ENCODE data around the gene ECEL1. TPM values are rescaled to one million over a fixed set of nuclear protein-coding genes. Genes with fewer than 3 reads are reported as not detected.

Gene ECEL1
- total RNA-seq, 1 experiment from 2014 or later: 23.3 TPM

- TF ChIP-seq AFF4 (CRISPR knock-in tag; IDR thresholded peaks at IDR 0.05; ENCODE audit: borderline replicate concordance) (no peak), NFYB (CRISPR knock-in tag; conservative IDR thresholded peaks at IDR 0.05; ENCODE audit: low read depth) (no peak)
These were observed 37.6 kb upstream of the ECEL1 start (continued) for GRCh38 chr2:232525199-232525598.

GRCh38 chr2:232524771-232525170, 37.1 kb upstream of the ECEL1 start:
- DNase-seq (ENCODE audit: low spot score) (no peak), ATAC-seq (no peak)
- Mint-ChIP-seq H3K4me3 (peak overlapping the region; percentile 51; the same call in 1 of the 2 replicates), H3K36me3 (no peaks in the 10 kb centered on the region), H3K27ac (no peak overlapping the region), H3K9me3 (no peaks in the 10 kb centered on the region), H3K27me3 (ENCODE audit: low read depth) (peaks cover 52% of the 10 kb centered on the region), H3K4me1 (peaks cover 6% of the 10 kb centered on the region; the same call in 1 of the 2 replicates)
- CTCF ChIA-PET: interaction anchor here (1.0 to 6.5 kb wide), 18 partner anchors 9 to 623 kb away, joined by 3 to 104 read pairs (median 11); partner anchors contain the start of genes ALPG, CHRNG, ECEL1 and EIF4E2
- POLR2A ChIA-PET: no interaction called here
- TF ChIP-seq RELA (CRISPR knock-in tag; IDR thresholded peaks at IDR 0.05; ENCODE audit: borderline replicate concordance) (no peak), CREB1 (CRISPR knock-in tag; IDR thresholded peaks at IDR 0.05) (no peak)

- ChIA-PET POLR2A (interaction anchor here (1.7 kb wide), 1 partner anchor 22 kb away, joined by 4 read pairs; no protein-coding TSS in a partner anchor), CTCF (interaction anchor here (0.6 to 6.5 kb wide), 41 partner anchors 9 to 847 kb away, joined by 3 to 104 read pairs (median 4); partner anchors contain the start of genes ALPG, CHRNG, ECEL1 and EIF4E2)
- ATAC-seq (peak; percentile 83), DNase-seq (ENCODE audit: low spot score) (peak; percentile 84)
- peak overlapping the region; percentile 52 for H3K4me3 Mint-ChIP-seq
- H3K36me3 Mint-ChIP-seq: no peaks in the 10 kb centered on the region
- peaks cover 6% of the 10 kb centered on the region; the same call in 1 of the 2 replicates for H3K4me1 Mint-ChIP-seq
- H3K9me3 Mint-ChIP-seq: no peaks in the 10 kb centered on the region
- H3K27me3 Mint-ChIP-seq (ENCODE audit: low read depth): peaks cover 52% of the 10 kb centered on the region
- no peak overlapping the region for H3K27ac Mint-ChIP-seq
- TF ChIP-seq CDX4 (CRISPR knock-in tag; IDR thresholded peaks at IDR 0.05; ENCODE audit: borderline replicate concordance): no peak
- TF ChIP-seq NR2C2 (CRISPR knock-in tag; IDR thresholded peaks at IDR 0.05): 0 out of 2 replicates have a peak, but pooled peaks have one; percentile 32
- TF ChIP-seq SP1 (CRISPR knock-in tag; conservative IDR thresholded peaks at IDR 0.05): 0 out of 2 replicates have a peak, but pooled peaks have one; percentile 32
- TF ChIP-seq HMGXB4 (CRISPR knock-in tag; IDR thresholded peaks at IDR 0.05): peak; percentile 100
- TF ChIP-seq ETV6 (CRISPR knock-in tag; IDR thresholded peaks at IDR 0.05): peak; percentile 54; the same call in 1 of the 2 replicates
- no peak for TF ChIP-seq CTCF (IDR thresholded peaks at IDR 0.05)
- no peak for TF ChIP-seq USF1 (CRISPR knock-in tag; IDR thresholded peaks at IDR 0.05)
- TF ChIP-seq ZNF232 (CRISPR knock-in tag; IDR thresholded peaks at IDR 0.05): no peak
- no peak for TF ChIP-seq ESRRA (CRISPR knock-in tag; IDR thresholded peaks at IDR 0.05; ENCODE audit: borderline replicate concordance)
- no peak for TF ChIP-seq GRHL2 (CRISPR knock-in tag; IDR thresholded peaks at IDR 0.05; ENCODE audit: insufficient replicate concordance, severe bottlenecking)
- TF ChIP-seq CREB1 (CRISPR knock-in tag; IDR thresholded peaks at IDR 0.05): 0 out of 2 replicates have a peak, but pooled peaks have one; percentile 20
- TF ChIP-seq E2F1 (CRISPR knock-in tag; IDR thresholded peaks at IDR 0.05): 0 out of 2 replicates have a peak, but pooled peaks have one; percentile 26
- TF ChIP-seq MAX (CRISPR knock-in tag; IDR thresholded peaks at IDR 0.05): 0 out of 2 replicates have a peak, but pooled peaks have one; percentile 40
- TF ChIP-seq ZNF317 (CRISPR knock-in tag; IDR thresholded peaks at IDR 0.05; ENCODE audit: borderline replicate concordance, low read depth): no peak
- 0 out of 2 replicates have a peak, but pooled peaks have one; percentile 36 for TF ChIP-seq IRF2 (CRISPR knock-in tag; IDR thresholded peaks at IDR 0.05; ENCODE audit: borderline replicate concordance, low read depth)
These were observed 36.3 kb upstream of the ECEL1 start for GRCh38 chr2:232523682-232524597.
